ENCODE measurements around the gene UNC80. TPM values are rescaled to one million over a fixed set of nuclear protein-coding genes. Genes with fewer than 3 reads are reported as not detected.

Gene UNC80
- polyA plus RNA-seq, 1 donor (not counting 4 experiments of a cell fraction or from before 2014, with no cell fraction given) = 0.13 TPM

GRCh38 chr2:209872675-209873074 is 101.0 kb downstream of the UNC80 start:
- Histone ChIP-seq H3K9ac (ENCODE audit: control insufficient read depth, extremely low read depth, insufficient read depth, low read length) (no peak overlapping the region), H3K27ac (ENCODE audit: control insufficient read depth, insufficient read depth, low read length) (no peak overlapping the region), H3K4me3 (ENCODE audit: control insufficient read depth in 2 of 3, extremely low read depth in 1 of 3, insufficient read depth in 2 of 3, low read depth in 1 of 3, low read length in 3 of 3) (no peak overlapping the region), H4K20me1 (ENCODE audit: control insufficient read depth, extremely low read depth, insufficient read depth, low read length) (no peaks in the 10 kb centered on the region), H3K36me3 (ENCODE audit: control insufficient read depth in 2 of 2, extremely low read depth in 1 of 2, insufficient read depth in 2 of 2, low read length in 2 of 2) (no peaks in the 10 kb centered on the region), H3K79me2 (ENCODE audit: control insufficient read depth, insufficient read depth, low read length) (no peaks in the 10 kb centered on the region), H3K4me2 (ENCODE audit: control insufficient read depth, extremely low read depth, insufficient read depth, low read depth, low read length) (no peak overlapping the region), H3K9me1 (ENCODE audit: control insufficient read depth, extremely low read depth, insufficient read depth, low read length) (no peaks in the 10 kb centered on the region), H2AFZ (ENCODE audit: control insufficient read depth, low read length) (no peak overlapping the region), H3K4me1 (ENCODE audit: control insufficient read depth, extremely low read depth, insufficient read depth, low read length) (peaks cover 16% of the 10 kb centered on the region), H3K27me3 (ENCODE audit: control insufficient read depth, extremely low read depth, insufficient read depth, low read length) (no peaks in the 10 kb centered on the region), H3K9me3 (ENCODE audit: control insufficient read depth, low read depth, low read length) (no peaks in the 10 kb centered on the region)
- FAIRE-seq = no peak
- no peak for DNase-seq (ENCODE audit: low read depth, low spot score)
- no peak for TF ChIP-seq EZH2 (IDR thresholded peaks at IDR 0.05; ENCODE audit: low read length)
- TF ChIP-seq, protein P1, sequence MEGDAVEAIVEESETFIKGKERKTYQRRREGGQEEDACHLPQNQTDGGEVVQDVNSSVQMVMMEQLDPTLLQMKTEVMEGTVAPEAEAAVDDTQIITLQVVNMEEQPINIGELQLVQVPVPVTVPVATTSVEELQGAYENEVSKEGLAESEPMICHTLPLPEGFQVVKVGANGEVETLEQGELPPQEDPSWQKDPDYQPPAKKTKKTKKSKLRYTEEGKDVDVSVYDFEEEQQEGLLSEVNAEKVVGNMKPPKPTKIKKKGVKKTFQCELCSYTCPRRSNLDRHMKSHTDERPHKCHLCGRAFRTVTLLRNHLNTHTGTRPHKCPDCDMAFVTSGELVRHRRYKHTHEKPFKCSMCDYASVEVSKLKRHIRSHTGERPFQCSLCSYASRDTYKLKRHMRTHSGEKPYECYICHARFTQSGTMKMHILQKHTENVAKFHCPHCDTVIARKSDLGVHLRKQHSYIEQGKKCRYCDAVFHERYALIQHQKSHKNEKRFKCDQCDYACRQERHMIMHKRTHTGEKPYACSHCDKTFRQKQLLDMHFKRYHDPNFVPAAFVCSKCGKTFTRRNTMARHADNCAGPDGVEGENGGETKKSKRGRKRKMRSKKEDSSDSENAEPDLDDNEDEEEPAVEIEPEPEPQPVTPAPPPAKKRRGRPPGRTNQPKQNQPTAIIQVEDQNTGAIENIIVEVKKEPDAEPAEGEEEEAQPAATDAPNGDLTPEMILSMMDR (optimal IDR thresholded peaks at IDR 0.05 in 1 of 3, IDR thresholded peaks at IDR 0.05 in 1 of 3, conservative IDR thresholded peaks at IDR 0.05 in 1 of 3; ENCODE audit: extremely low read depth in 1 of 3, insufficient read depth in 2 of 3, low read length in 3 of 3) = no peak
- dilution Hi-C loops (cut with MboI; ENCODE audit: extremely low pct_ligation_motif_present, low sequenced_read_pairs) = no loop called here

GRCh38 chr2:209875270-209875669 is 103.6 kb downstream of the UNC80 start:
- no peaks in the 10 kb centered on the region for H3K9me1 ChIP-seq (ENCODE audit: control insufficient read depth, extremely low read depth, insufficient read depth, low read length)
- H3K27me3 ChIP-seq (ENCODE audit: control insufficient read depth, extremely low read depth, insufficient read depth, low read length) = no peaks in the 10 kb centered on the region
- peak overlapping the region; percentile 35 for H3K4me2 ChIP-seq (ENCODE audit: control insufficient read depth, extremely low read depth, insufficient read depth, low read depth, low read length)
- dilution Hi-C loops (cut with MboI; ENCODE audit: extremely low pct_ligation_motif_present, low sequenced_read_pairs) = no loop called here
- H3K36me3 ChIP-seq (ENCODE audit: control insufficient read depth in 2 of 2, extremely low read depth in 1 of 2, insufficient read depth in 2 of 2, low read length in 2 of 2) = no peaks in the 10 kb centered on the region
- no peak overlapping the region for H3K27ac ChIP-seq (ENCODE audit: control insufficient read depth, insufficient read depth, low read length)
- no peaks in the 10 kb centered on the region for H4K20me1 ChIP-seq (ENCODE audit: control insufficient read depth, extremely low read depth, insufficient read depth, low read length)
- H3K4me1 ChIP-seq (ENCODE audit: control insufficient read depth, extremely low read depth, insufficient read depth, low read length) = peaks cover 16% of the 10 kb centered on the region
- TF ChIP-seq, protein P1 (optimal IDR thresholded peaks at IDR 0.05 in 1 of 3, IDR thresholded peaks at IDR 0.05 in 1 of 3, conservative IDR thresholded peaks at IDR 0.05 in 1 of 3; ENCODE audit: extremely low read depth in 1 of 3, insufficient read depth in 2 of 3, low read length in 3 of 3) = no peak
- no peak for TF ChIP-seq EZH2 (IDR thresholded peaks at IDR 0.05; ENCODE audit: low read length)
- no peaks in the 10 kb centered on the region for H3K9me3 ChIP-seq (ENCODE audit: control insufficient read depth, low read depth, low read length)
- no peak overlapping the region for H3K9ac ChIP-seq (ENCODE audit: control insufficient read depth, extremely low read depth, insufficient read depth, low read length)
- no peaks in the 10 kb centered on the region for H3K79me2 ChIP-seq (ENCODE audit: control insufficient read depth, insufficient read depth, low read length)
- no peak overlapping the region for H3K4me3 ChIP-seq (ENCODE audit: control insufficient read depth in 2 of 3, extremely low read depth in 1 of 3, insufficient read depth in 2 of 3, low read depth in 1 of 3, low read length in 3 of 3)
- peak overlapping the region; percentile 27 for H2AFZ ChIP-seq (ENCODE audit: control insufficient read depth, low read length)
- DNase-seq (ENCODE audit: low read depth, low spot score) (peak; percentile 28), FAIRE-seq (peak; percentile 71)

All from keratinocyte (primary cell).